NT2/D1 (cell line): Measurements from ENCODE around the gene UBAP2.

Experiments
- DNase-seq: peaks from one replicate; pipeline ENCODE4 v3.0.0-alpha.2; 2011; ENCODE audit warnings: low read depth, low spot score
- H3K27me3 ChIP-seq: 2 replicates; pipeline ENCODE4 v1.6.0; 2011; ENCODE audit warnings: mild to moderate bottlenecking; ENCODE audit not compliant: insufficient read length, insufficient read depth
- H3K36me3 ChIP-seq: 2 replicates; pipeline ENCODE4 v1.6.1; 2011; ENCODE audit warnings: mild to moderate bottlenecking, low read length, mixed read lengths; ENCODE audit not compliant: insufficient read depth, insufficient read length
- H3K4me1 ChIP-seq: 2 replicates; pipeline ENCODE4 v1.5.1; 2011; ENCODE audit not compliant: insufficient read depth, insufficient read length
- H3K4me3 ChIP-seq: 2 replicates; pipeline ENCODE4 v1.5.1; 2011; ENCODE audit warnings: low read depth; ENCODE audit not compliant: insufficient read length
- H3K9ac ChIP-seq: 2 replicates; pipeline ENCODE4 v1.6.0; 2011; ENCODE audit warnings: low read depth; ENCODE audit not compliant: insufficient read length
- H3K9me3 ChIP-seq: 2 replicates; pipeline ENCODE4 v1.5.1; 2011; ENCODE audit warnings: mild to moderate bottlenecking, low read length; ENCODE audit not compliant: insufficient read depth
- SUZ12 ChIP-seq: IDR thresholded peaks from 2 replicates; pipeline ENCODE4 v1.6.1; 2011; ENCODE audit not compliant: insufficient read length, insufficient read depth; ENCODE audit errors: extremely low read depth
- YY1 ChIP-seq: IDR thresholded peaks from 2 replicates; pipeline ENCODE4 v1.6.1; 2011; ENCODE audit not compliant: insufficient read length, insufficient read depth
- ZNF274 ChIP-seq: IDR thresholded peaks from 2 replicates; pipeline ENCODE4 v1.6.1; 2011; ENCODE audit warnings: mild to moderate bottlenecking, low read depth, low read length

Gene UBAP2

DNA sequence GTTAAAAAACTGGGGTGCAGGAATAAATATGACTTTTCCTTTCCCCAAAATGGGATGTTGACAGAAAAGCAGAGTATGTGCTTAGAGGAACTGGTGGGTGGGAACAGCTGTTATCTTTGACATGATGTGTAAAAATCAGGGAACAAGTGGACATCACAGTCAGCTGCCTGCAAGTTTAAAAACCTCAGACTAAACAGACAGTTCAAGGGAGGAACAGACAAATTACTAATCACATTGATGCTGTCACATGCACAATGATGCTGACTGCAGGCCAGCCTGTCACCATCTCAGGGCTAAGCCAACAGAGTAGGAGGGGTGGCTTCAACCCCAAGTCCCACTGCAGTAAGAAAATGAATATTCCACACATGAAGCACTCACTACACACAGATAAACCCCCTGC, 38.2 kb upstream of the UBAP2 start:
- Histone ChIP-seq H3K4me3 (no peak overlapping the region), H3K36me3 (peaks cover 58% of the 10 kb centered on the region), H3K27me3 (no peaks in the 10 kb centered on the region), H3K9me3 (no peaks in the 10 kb centered on the region), H3K4me1 (peaks cover 2% of the 10 kb centered on the region), H3K9ac (no peak overlapping the region)
- no peak for DNase-seq
- no peak for TF ChIP-seq ZNF274
- TF ChIP-seq SUZ12 = no peak
- no peak for TF ChIP-seq YY1

GRCh38 chr9:34085581-34086500, 37.2 kb upstream of the UBAP2 start:
- DNase-seq = no peak
- no peaks in the 10 kb centered on the region for H3K9me3 ChIP-seq
- peaks cover 49% of the 10 kb centered on the region for H3K36me3 ChIP-seq
- peaks cover 2% of the 10 kb centered on the region for H3K4me1 ChIP-seq
- TF ChIP-seq YY1 (no peak), SUZ12 (no peak), ZNF274 (no peak)
- no peaks in the 10 kb centered on the region for H3K27me3 ChIP-seq
- no peak overlapping the region for H3K9ac ChIP-seq
- no peak overlapping the region for H3K4me3 ChIP-seq

DNA sequence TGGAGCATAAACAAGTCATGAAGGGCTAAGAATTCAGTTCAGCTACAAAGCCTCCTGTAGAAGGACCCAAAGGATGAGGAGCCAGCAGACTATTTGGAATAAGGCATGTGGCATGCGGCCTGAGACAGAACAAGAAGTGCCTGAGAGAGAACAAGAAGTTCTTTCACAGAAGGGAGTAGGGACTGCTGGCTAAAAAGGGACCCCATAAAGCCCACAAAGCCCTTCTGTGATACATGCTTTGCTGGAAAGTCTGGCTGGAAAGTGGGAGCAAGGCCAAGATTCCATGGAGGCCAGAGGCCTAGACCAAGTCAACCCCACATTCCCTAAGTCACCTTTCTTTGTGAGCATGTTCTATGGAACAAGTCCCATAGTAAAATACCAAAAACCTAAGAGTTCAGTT, 35.9 kb upstream of the UBAP2 start:
- no peak overlapping the region for H3K9ac ChIP-seq

GRCh38 chr9:34079181-34079580, 30.5 kb upstream of the UBAP2 start:
- H3K36me3 ChIP-seq = no peaks in the 10 kb centered on the region
- no peak overlapping the region for H3K4me3 ChIP-seq
- TF ChIP-seq ZNF274 = no peak
- TF ChIP-seq YY1 = no peak
- TF ChIP-seq SUZ12 = no peak
- no peak overlapping the region for H3K9ac ChIP-seq
- no peaks in the 10 kb centered on the region for H3K9me3 ChIP-seq
- no peak for DNase-seq
- H3K4me1 ChIP-seq = no peaks in the 10 kb centered on the region
- H3K27me3 ChIP-seq = no peaks in the 10 kb centered on the region

More for the DNA sequence above, 35.9 kb upstream of the UBAP2 start:
- Histone ChIP-seq H3K4me1 (peaks cover under 1% of the 10 kb centered on the region), H3K27me3 (no peaks in the 10 kb centered on the region), H3K9me3 (no peaks in the 10 kb centered on the region), H3K36me3 (peaks cover 42% of the 10 kb centered on the region), H3K4me3 (no peak overlapping the region)
- DNase-seq = no peak
- no peak for TF ChIP-seq SUZ12
- TF ChIP-seq ZNF274 = no peak
- no peak for TF ChIP-seq YY1

DNA sequence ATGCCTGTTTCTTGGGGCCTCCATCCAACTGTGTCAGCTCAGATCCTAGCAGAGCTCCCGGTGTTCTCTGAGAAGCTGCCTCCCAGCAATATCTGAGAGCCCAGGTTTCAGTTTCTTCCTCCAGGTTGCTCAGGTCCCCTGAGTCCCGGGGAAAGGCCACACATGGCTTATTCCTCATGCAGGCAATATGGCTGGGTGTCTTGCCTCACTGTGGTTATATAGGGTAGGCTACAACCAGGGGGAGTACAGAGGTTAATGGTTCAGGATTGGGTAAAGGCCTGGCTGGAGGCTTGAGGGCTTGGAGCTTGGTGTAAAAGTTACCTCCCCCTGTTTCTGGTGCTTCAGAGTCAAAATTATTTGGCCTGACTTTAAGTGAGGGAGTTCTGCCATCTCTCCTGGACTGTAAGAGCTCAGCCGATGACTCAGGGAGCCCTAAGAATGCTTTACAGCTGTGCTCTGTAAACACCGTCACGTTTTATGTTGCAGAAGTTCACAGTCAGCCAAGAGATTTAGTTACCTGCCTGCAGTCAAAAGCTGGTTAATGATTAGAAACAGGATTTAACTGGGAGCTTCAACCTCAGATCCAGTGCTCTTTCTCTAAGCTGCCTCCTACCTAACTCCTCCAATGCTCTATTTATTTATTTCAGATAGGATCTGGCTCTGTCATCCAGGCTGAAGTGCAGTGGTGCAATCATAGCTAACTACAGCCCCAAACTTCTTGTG, 24.3 kb upstream of the UBAP2 start:
- Histone ChIP-seq H3K4me1 (peaks cover 3% of the 10 kb centered on the region), H3K27me3 (no peaks in the 10 kb centered on the region), H3K4me3 (no peak overlapping the region), H3K9me3 (no peaks in the 10 kb centered on the region), H3K36me3 (no peaks in the 10 kb centered on the region), H3K9ac (no peak overlapping the region)
- TF ChIP-seq YY1 = no peak
- TF ChIP-seq ZNF274 = no peak
- TF ChIP-seq SUZ12 = no peak
- no peak for DNase-seq

DNA sequence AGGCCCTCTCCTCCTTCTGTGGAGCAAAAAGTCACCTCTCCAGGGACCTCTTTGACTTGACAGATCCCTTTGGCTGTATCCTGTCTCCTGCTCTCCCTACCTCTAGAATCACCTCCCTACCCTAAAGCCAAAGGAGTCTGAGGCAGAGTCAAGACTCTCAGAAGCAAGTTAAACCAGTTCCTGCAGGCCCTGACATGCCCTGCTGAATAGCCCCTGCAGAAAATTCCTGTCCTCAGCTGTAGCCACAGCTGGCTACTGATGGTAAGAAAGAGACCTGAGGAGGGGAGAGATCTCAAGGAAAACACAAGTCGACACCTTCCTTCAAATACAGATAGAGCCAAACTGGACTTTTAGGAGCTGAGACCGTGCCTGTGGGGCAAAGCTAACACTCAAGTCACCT, 23.7 kb upstream of the UBAP2 start:
- Histone ChIP-seq H3K27me3 (no peaks in the 10 kb centered on the region), H3K9ac (no peak overlapping the region), H3K9me3 (no peaks in the 10 kb centered on the region), H3K4me3 (no peak overlapping the region), H3K4me1 (peaks cover 3% of the 10 kb centered on the region), H3K36me3 (no peaks in the 10 kb centered on the region)
- TF ChIP-seq SUZ12 = no peak
- no peak for TF ChIP-seq ZNF274
- TF ChIP-seq YY1 = no peak
- DNase-seq = no peak
